ENCODE measurements around the gene CLASP1.
"Not testable (repeated sequence)": the region's sequence is repeated elsewhere in the genome, so short reads cannot be mapped to it uniquely, and the experiment has no call there.

Gene CLASP1

GRCh38 chr2:121333231-121333630 is 316.0 kb downstream of the CLASP1 start:
- Histone ChIP-seq H3K4me1 (ENCODE audit: insufficient read depth, low read length) (no peaks in the 10 kb centered on the region), H3K4me3 (ENCODE audit: low read length) (no peak overlapping the region), H3K36me3 (ENCODE audit: insufficient read depth, low read length) (peaks cover 6% of the 10 kb centered on the region), H2AFZ (ENCODE audit: low read depth, low read length) (no peak overlapping the region), H3K27me3 (ENCODE audit: insufficient read depth, low read length) (peaks cover 4% of the 10 kb centered on the region), H3K9me3 (ENCODE audit: low read length) (no peaks in the 10 kb centered on the region)

GRCh38 chr2:121331324-121331723 is 317.9 kb downstream of the CLASP1 start:
- not testable (repeated sequence) for H3K4me3 ChIP-seq (ENCODE audit: low read length); H3K4me1 ChIP-seq (ENCODE audit: insufficient read depth, low read length); H2AFZ ChIP-seq (ENCODE audit: low read depth, low read length); H3K9me3 ChIP-seq (ENCODE audit: low read length); H3K36me3 ChIP-seq (ENCODE audit: insufficient read depth, low read length); H3K27me3 ChIP-seq (ENCODE audit: insufficient read depth, low read length)

- H3K4me3 ChIP-seq (ENCODE audit: low read length): no peak overlapping the region
- H3K36me3 ChIP-seq (ENCODE audit: insufficient read depth, low read length): no peaks in the 10 kb centered on the region
- H2AFZ ChIP-seq (ENCODE audit: low read depth, low read length): no peak overlapping the region
- H3K4me1 ChIP-seq (ENCODE audit: insufficient read depth, low read length): no peaks in the 10 kb centered on the region
- H3K27me3 ChIP-seq (ENCODE audit: insufficient read depth, low read length): peaks cover 4% of the 10 kb centered on the region
- H3K9me3 ChIP-seq (ENCODE audit: low read length): no peaks in the 10 kb centered on the region
Observed at GRCh38 chr2:121330921-121331320, 318.3 kb downstream of the CLASP1 start.

- Histone ChIP-seq H2AFZ (ENCODE audit: low read depth, low read length) (no peak overlapping the region), H3K4me1 (ENCODE audit: insufficient read depth, low read length) (no peaks in the 10 kb centered on the region), H3K36me3 (ENCODE audit: insufficient read depth, low read length) (no peaks in the 10 kb centered on the region)
Observed at GRCh38 chr2:121329786-121330185, 319.5 kb downstream of the CLASP1 start.

GRCh38 chr2:121326628-121327027 is 322.6 kb downstream of the CLASP1 start:
- Histone ChIP-seq H3K27me3 (ENCODE audit: insufficient read depth, low read length) (peaks cover 4% of the 10 kb centered on the region), H3K9me3 (ENCODE audit: low read length) (no peaks in the 10 kb centered on the region), H3K4me3 (ENCODE audit: low read length) (no peak overlapping the region), H3K4me1 (ENCODE audit: insufficient read depth, low read length) (no peaks in the 10 kb centered on the region), H3K36me3 (ENCODE audit: insufficient read depth, low read length) (no peaks in the 10 kb centered on the region), H2AFZ (ENCODE audit: low read depth, low read length) (no peak overlapping the region)

More at GRCh38 chr2:121329786-121330185, 319.5 kb downstream of the CLASP1 start:
- H3K4me3 ChIP-seq (ENCODE audit: low read length): no peak overlapping the region
- peaks cover 4% of the 10 kb centered on the region for H3K27me3 ChIP-seq (ENCODE audit: insufficient read depth, low read length)
- H3K9me3 ChIP-seq (ENCODE audit: low read length): no peaks in the 10 kb centered on the region

GRCh38 chr2:121324601-121325000 is 324.7 kb downstream of the CLASP1 start:
- H3K4me1 ChIP-seq (ENCODE audit: insufficient read depth, low read length): no peaks in the 10 kb centered on the region
- H2AFZ ChIP-seq (ENCODE audit: low read depth, low read length): no peak overlapping the region
- no peaks in the 10 kb centered on the region for H3K9me3 ChIP-seq (ENCODE audit: low read length)
- peaks cover 1% of the 10 kb centered on the region for H3K27me3 ChIP-seq (ENCODE audit: insufficient read depth, low read length)
- H3K4me3 ChIP-seq (ENCODE audit: low read length): no peak overlapping the region
- no peaks in the 10 kb centered on the region for H3K36me3 ChIP-seq (ENCODE audit: insufficient read depth, low read length)

GRCh38 chr2:121321476-121321875 is 327.8 kb downstream of the CLASP1 start:
- Histone ChIP-seq H3K4me3 (ENCODE audit: low read length) (no peak overlapping the region), H3K36me3 (ENCODE audit: insufficient read depth, low read length) (no peaks in the 10 kb centered on the region), H3K27me3 (ENCODE audit: insufficient read depth, low read length) (no peaks in the 10 kb centered on the region), H3K4me1 (ENCODE audit: insufficient read depth, low read length) (no peaks in the 10 kb centered on the region), H3K9me3 (ENCODE audit: low read length) (no peaks in the 10 kb centered on the region), H2AFZ (ENCODE audit: low read depth, low read length) (no peak overlapping the region)

GRCh38 chr2:121319941-121320340 is 329.3 kb downstream of the CLASP1 start:
- H3K9me3 ChIP-seq (ENCODE audit: low read length): no peaks in the 10 kb centered on the region
- H3K4me1 ChIP-seq (ENCODE audit: insufficient read depth, low read length): no peaks in the 10 kb centered on the region
- H3K27me3 ChIP-seq (ENCODE audit: insufficient read depth, low read length): no peaks in the 10 kb centered on the region
- no peak overlapping the region for H3K4me3 ChIP-seq (ENCODE audit: low read length)
- H2AFZ ChIP-seq (ENCODE audit: low read depth, low read length): no peak overlapping the region
- no peaks in the 10 kb centered on the region for H3K36me3 ChIP-seq (ENCODE audit: insufficient read depth, low read length)

- H2AFZ ChIP-seq (ENCODE audit: low read depth, low read length): no peak overlapping the region
- no peak overlapping the region for H3K4me3 ChIP-seq (ENCODE audit: low read length)
- no peaks in the 10 kb centered on the region for H3K4me1 ChIP-seq (ENCODE audit: insufficient read depth, low read length)
- no peaks in the 10 kb centered on the region for H3K9me3 ChIP-seq (ENCODE audit: low read length)
- no peaks in the 10 kb centered on the region for H3K36me3 ChIP-seq (ENCODE audit: insufficient read depth, low read length)
- H3K27me3 ChIP-seq (ENCODE audit: insufficient read depth, low read length): no peaks in the 10 kb centered on the region
Observed at GRCh38 chr2:121316986-121317385, 332.3 kb downstream of the CLASP1 start.

- not testable (repeated sequence) for H3K4me1 ChIP-seq (ENCODE audit: insufficient read depth, low read length); H3K36me3 ChIP-seq (ENCODE audit: insufficient read depth, low read length); H3K4me3 ChIP-seq (ENCODE audit: low read length); H3K27me3 ChIP-seq (ENCODE audit: insufficient read depth, low read length); H3K9me3 ChIP-seq (ENCODE audit: low read length); H2AFZ ChIP-seq (ENCODE audit: low read depth, low read length)
Observed at GRCh38 chr2:121313701-121314100, 335.6 kb downstream of the CLASP1 start.

- no peak overlapping the region for H3K4me3 ChIP-seq (ENCODE audit: low read length)
- H3K9me3 ChIP-seq (ENCODE audit: low read length): no peaks in the 10 kb centered on the region
- H3K36me3 ChIP-seq (ENCODE audit: insufficient read depth, low read length): no peaks in the 10 kb centered on the region
- H3K4me1 ChIP-seq (ENCODE audit: insufficient read depth, low read length): no peaks in the 10 kb centered on the region
- no peak overlapping the region for H2AFZ ChIP-seq (ENCODE audit: low read depth, low read length)
- H3K27me3 ChIP-seq (ENCODE audit: insufficient read depth, low read length): no peaks in the 10 kb centered on the region
Observed at GRCh38 chr2:121309801-121310200, 339.5 kb downstream of the CLASP1 start.

- Histone ChIP-seq H3K36me3 (ENCODE audit: insufficient read depth, low read length) (no peaks in the 10 kb centered on the region), H2AFZ (ENCODE audit: low read depth, low read length) (no peak overlapping the region), H3K4me3 (ENCODE audit: low read length) (no peak overlapping the region), H3K9me3 (ENCODE audit: low read length) (no peaks in the 10 kb centered on the region), H3K4me1 (ENCODE audit: insufficient read depth, low read length) (no peaks in the 10 kb centered on the region), H3K27me3 (ENCODE audit: insufficient read depth, low read length) (no peaks in the 10 kb centered on the region)
Observed at GRCh38 chr2:121309323-121309722, 339.9 kb downstream of the CLASP1 start.

GRCh38 chr2:121307048-121307447 is 342.2 kb downstream of the CLASP1 start:
- Histone ChIP-seq H2AFZ (ENCODE audit: low read depth, low read length) (no peak overlapping the region), H3K4me1 (ENCODE audit: insufficient read depth, low read length) (no peaks in the 10 kb centered on the region), H3K27me3 (ENCODE audit: insufficient read depth, low read length) (no peaks in the 10 kb centered on the region), H3K9me3 (ENCODE audit: low read length) (no peaks in the 10 kb centered on the region), H3K4me3 (ENCODE audit: low read length) (no peak overlapping the region), H3K36me3 (ENCODE audit: insufficient read depth, low read length) (no peaks in the 10 kb centered on the region)

- Histone ChIP-seq H3K36me3 (ENCODE audit: insufficient read depth, low read length) (no peaks in the 10 kb centered on the region), H3K4me1 (ENCODE audit: insufficient read depth, low read length) (no peaks in the 10 kb centered on the region), H3K9me3 (ENCODE audit: low read length) (no peaks in the 10 kb centered on the region), H3K4me3 (ENCODE audit: low read length) (no peak overlapping the region), H2AFZ (ENCODE audit: low read depth, low read length) (no peak overlapping the region), H3K27me3 (ENCODE audit: insufficient read depth, low read length) (no peaks in the 10 kb centered on the region)
Observed at GRCh38 chr2:121304941-121305340, 344.3 kb downstream of the CLASP1 start.
